Fibroblast of skin of abdomen (primary cell): Measurements from ENCODE around the gene TSPAN31.

Experiments used
- DNase-seq: peaks from one replicate; pipeline ENCODE4 v3.0.0-alpha.2; 2013

The TSPAN31 gene

GRCh38 chr12:57736741-57737466 lies 7.9 kb upstream of the TSPAN31 start:
- DNase-seq, result no peak

- DNase-seq, result no peak
Measured at GRCh38 chr12:57737467-57738460, 7.1 kb upstream of the TSPAN31 start.

GRCh38 chr12:57738661-57739237 lies 6.1 kb upstream of the TSPAN31 start, which contains the start of gene AGAP2:
Gene AGAP2, minus strand, starts transcription at chr12:57738742. Its CDS starts 496 bp downstream, at chr12:57738246.
- no peak for DNase-seq

GRCh38 chr12:57739387-57739786 lies 5.5 kb upstream of the TSPAN31 start:
- no peak for DNase-seq

GRCh38 chr12:57739914-57740538 lies 4.8 kb upstream of the TSPAN31 start:
- no peak for DNase-seq

GRCh38 chr12:57740656-57741412 lies 4.0 kb upstream of the TSPAN31 start:
- DNase-seq, result no peak

- no peak for DNase-seq
Measured at GRCh38 chr12:57741413-57741789, 3.4 kb upstream of the TSPAN31 start.

GRCh38 chr12:57741844-57742738 lies 2.7 kb upstream of the TSPAN31 start:
- no peak for DNase-seq

- no peak for DNase-seq
Measured at GRCh38 chr12:57743769-57744168, 1.1 kb upstream of the TSPAN31 start.

GRCh38 chr12:57744194-57744776 lies 554 bp upstream of the TSPAN31 start:
- no peak for DNase-seq

- DNase-seq, result no peak
Measured at GRCh38 chr12:57745485-57745881, 644 bp downstream of the TSPAN31 start.

GRCh38 chr12:57746025-57746424 lies 1.2 kb downstream of the TSPAN31 start:
- DNase-seq, result no peak

- DNase-seq, result no peak
Measured at GRCh38 chr12:57749061-57749460, 4.2 kb downstream of the TSPAN31 start.

- DNase-seq, result no peak
Measured at GRCh38 chr12:57750561-57751431, 6.0 kb downstream of the TSPAN31 start.

GRCh38 chr12:57751432-57751787 lies 6.6 kb downstream of the TSPAN31 start:
- DNase-seq, result no peak

- DNase-seq, result peak; percentile 100
Measured at GRCh38 chr12:57751788-57752667, 7.2 kb downstream of the TSPAN31 start, which contains the start of gene CDK4. Gene CDK4, minus strand, starts transcription at chr12:57752310. Its CDS starts 593 bp downstream, at chr12:57751717.

- DNase-seq, result no peak
Measured at GRCh38 chr12:57752668-57753000, 7.8 kb downstream of the TSPAN31 start.

- no peak for DNase-seq
Measured at GRCh38 chr12:57753756-57754337, 9.0 kb downstream of the TSPAN31 start.
